Measurements from ENCODE around the gene ERC1. TPM values are rescaled to one million over a fixed set of nuclear protein-coding genes. Genes with fewer than 3 reads are reported as not detected.

The ERC1 gene
- total and polyA plus RNA-seq, 2 of the 4 experiments (the other 2 are of a cell fraction): 11.6 to 25.6 TPM

DNA sequence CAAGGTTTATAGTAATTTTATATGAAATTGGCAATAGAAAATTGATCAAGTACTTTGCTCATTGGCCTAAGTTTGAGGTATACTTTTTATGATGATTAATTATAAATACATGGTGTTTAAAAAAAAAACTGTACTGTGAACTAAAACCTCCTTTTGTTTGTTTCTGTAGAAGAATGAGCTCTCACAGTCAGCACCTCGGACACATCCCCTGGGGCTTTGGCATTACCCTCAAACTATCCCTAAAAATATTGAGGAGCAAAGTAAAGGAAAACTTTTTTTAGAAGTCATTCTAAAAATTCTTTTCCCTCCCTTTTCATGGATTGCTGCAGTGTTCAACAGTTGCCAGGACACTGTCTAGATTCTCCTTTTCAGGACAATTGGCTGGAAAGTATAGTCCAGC is 419.8 kb downstream of the ERC1 start:
- no CpG with 5 or more reads among the region's 1 CpG for WGBS, 2 experiments (ENCODE audit: extremely low coverage in 2 of 2, insufficient read length in 1 of 2)
- Histone ChIP-seq H3K14ac (replicated peaks; ENCODE audit: low read depth, low read length) (no peak overlapping the region), H3K9me3 (ENCODE audit: control insufficient read depth, insufficient read depth, low read length) (no peaks in the 10 kb centered on the region), H4K91ac (ENCODE audit: insufficient read depth, low read depth, low read length) (no peak overlapping the region), H4K20me1 (ENCODE audit: insufficient read depth, low read length) (no peaks in the 10 kb centered on the region), H2AK5ac (ENCODE audit: low read depth, low read length) (no peak overlapping the region), H3K23ac (ENCODE audit: low read depth, low read length) (no peak overlapping the region), H3K36me3 (ENCODE audit: control insufficient read depth, insufficient read depth, low read length) (peaks cover 7% of the 10 kb centered on the region), H2BK5ac (ENCODE audit: low read depth, low read length, poor library complexity, severe bottlenecking) (no peak overlapping the region), H3K79me1 (ENCODE audit: low read depth in 1 of 2, low read length in 2 of 2) (no peaks in the 10 kb centered on the region; a peak in 1 of 4 replicates), H3K4me2 (ENCODE audit: low read depth, low read length) (no peak overlapping the region), H3K56ac (ENCODE audit: extremely low read depth, insufficient read depth, low read length) (no peak overlapping the region), H2BK20ac (ENCODE audit: low read depth, low read length) (no peak overlapping the region), H3K4me3 (ENCODE audit: insufficient read depth, low read depth, low read length) (no peak overlapping the region), H3K18ac (ENCODE audit: low read depth, low read length) (no peak overlapping the region), H3K9ac (ENCODE audit: low read depth, low read length) (no peak overlapping the region), H3K4ac (ENCODE audit: low read depth, low read length) (no peak overlapping the region), H4K8ac (ENCODE audit: low read depth in 2 of 2, low read length in 2 of 2) (no peak overlapping the region), H3K27ac (ENCODE audit: insufficient read depth, low read length) (no peak overlapping the region), H3K4me1 (ENCODE audit: control insufficient read depth, insufficient read depth, low read length) (no peaks in the 10 kb centered on the region), H2AK9ac (replicated peaks; ENCODE audit: low read depth, low read length, poor library complexity) (no peak overlapping the region), H2BK15ac (ENCODE audit: low read depth, low read length) (no peak overlapping the region), H2AFZ (replicated peaks; ENCODE audit: low read length, poor library complexity) (no peak overlapping the region), H3K9me1 (ENCODE audit: insufficient read depth, low read length) (peaks cover 4% of the 10 kb centered on the region), H4K5ac (ENCODE audit: low read depth, low read length) (no peak overlapping the region), H3K27me3 (ENCODE audit: control insufficient read depth, insufficient read depth, low read length) (no peaks in the 10 kb centered on the region), H2BK120ac (ENCODE audit: low read depth, low read length) (no peak overlapping the region)
- POLR2A ChIA-PET (ENCODE audit: unreplicated experiment): no interaction called here
- in situ Hi-C loops (cut with MboI; ENCODE audit: low sequenced_read_pairs): no loop called here
- CTCF ChIA-PET: no interaction called here
- BruUV-seq (replicated peaks): no TSS peak
- TF ChIP-seq MAFK (IDR thresholded peaks at IDR 0.05; ENCODE audit: low read depth, low read length) (no peak), NFE2L2 (IDR thresholded peaks at IDR 0.05; ENCODE audit: low read depth, low read length) (no peak), SMC3 (IDR thresholded peaks at IDR 0.05; ENCODE audit: low read depth, low read length) (no peak), BHLHE40 (IDR thresholded peaks at IDR 0.05; ENCODE audit: low read depth, low read length) (no peak), MXI1 (IDR thresholded peaks at IDR 0.05; ENCODE audit: borderline replicate concordance, low read depth, low read length) (no peak), POLR2A (IDR thresholded peaks at IDR 0.05; ENCODE audit: low read depth, low read length) (no peak), MAZ (IDR thresholded peaks at IDR 0.05; ENCODE audit: borderline replicate concordance, low read depth, low read length) (no peak), RAD21 (IDR thresholded peaks at IDR 0.05; ENCODE audit: low read length) (no peak), CEBPB (IDR thresholded peaks at IDR 0.05; ENCODE audit: low read depth, low read length) (no peak), RFX5 (IDR thresholded peaks at IDR 0.05; ENCODE audit: low read depth, low read length) (no peak), RCOR1 (IDR thresholded peaks at IDR 0.05; ENCODE audit: insufficient replicate concordance, low read length) (no peak), FOS (IDR thresholded peaks at IDR 0.05; ENCODE audit: low read depth, low read length) (no peak), CHD1 (IDR thresholded peaks at IDR 0.05; ENCODE audit: low read depth, low read length) (no peak)
- TF ChIP-seq, protein P1, sequence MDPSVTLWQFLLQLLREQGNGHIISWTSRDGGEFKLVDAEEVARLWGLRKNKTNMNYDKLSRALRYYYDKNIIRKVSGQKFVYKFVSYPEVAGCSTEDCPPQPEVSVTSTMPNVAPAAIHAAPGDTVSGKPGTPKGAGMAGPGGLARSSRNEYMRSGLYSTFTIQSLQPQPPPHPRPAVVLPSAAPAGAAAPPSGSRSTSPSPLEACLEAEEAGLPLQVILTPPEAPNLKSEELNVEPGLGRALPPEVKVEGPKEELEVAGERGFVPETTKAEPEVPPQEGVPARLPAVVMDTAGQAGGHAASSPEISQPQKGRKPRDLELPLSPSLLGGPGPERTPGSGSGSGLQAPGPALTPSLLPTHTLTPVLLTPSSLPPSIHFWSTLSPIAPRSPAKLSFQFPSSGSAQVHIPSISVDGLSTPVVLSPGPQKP (IDR thresholded peaks at IDR 0.05; ENCODE audit: borderline replicate concordance, low read depth, low read length): no peak
- TF ChIP-seq, protein P2, sequence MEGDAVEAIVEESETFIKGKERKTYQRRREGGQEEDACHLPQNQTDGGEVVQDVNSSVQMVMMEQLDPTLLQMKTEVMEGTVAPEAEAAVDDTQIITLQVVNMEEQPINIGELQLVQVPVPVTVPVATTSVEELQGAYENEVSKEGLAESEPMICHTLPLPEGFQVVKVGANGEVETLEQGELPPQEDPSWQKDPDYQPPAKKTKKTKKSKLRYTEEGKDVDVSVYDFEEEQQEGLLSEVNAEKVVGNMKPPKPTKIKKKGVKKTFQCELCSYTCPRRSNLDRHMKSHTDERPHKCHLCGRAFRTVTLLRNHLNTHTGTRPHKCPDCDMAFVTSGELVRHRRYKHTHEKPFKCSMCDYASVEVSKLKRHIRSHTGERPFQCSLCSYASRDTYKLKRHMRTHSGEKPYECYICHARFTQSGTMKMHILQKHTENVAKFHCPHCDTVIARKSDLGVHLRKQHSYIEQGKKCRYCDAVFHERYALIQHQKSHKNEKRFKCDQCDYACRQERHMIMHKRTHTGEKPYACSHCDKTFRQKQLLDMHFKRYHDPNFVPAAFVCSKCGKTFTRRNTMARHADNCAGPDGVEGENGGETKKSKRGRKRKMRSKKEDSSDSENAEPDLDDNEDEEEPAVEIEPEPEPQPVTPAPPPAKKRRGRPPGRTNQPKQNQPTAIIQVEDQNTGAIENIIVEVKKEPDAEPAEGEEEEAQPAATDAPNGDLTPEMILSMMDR (conservative IDR thresholded peaks at IDR 0.05; ENCODE audit: low read depth, low read length): no peak
- TF ChIP-seq, protein P3, sequence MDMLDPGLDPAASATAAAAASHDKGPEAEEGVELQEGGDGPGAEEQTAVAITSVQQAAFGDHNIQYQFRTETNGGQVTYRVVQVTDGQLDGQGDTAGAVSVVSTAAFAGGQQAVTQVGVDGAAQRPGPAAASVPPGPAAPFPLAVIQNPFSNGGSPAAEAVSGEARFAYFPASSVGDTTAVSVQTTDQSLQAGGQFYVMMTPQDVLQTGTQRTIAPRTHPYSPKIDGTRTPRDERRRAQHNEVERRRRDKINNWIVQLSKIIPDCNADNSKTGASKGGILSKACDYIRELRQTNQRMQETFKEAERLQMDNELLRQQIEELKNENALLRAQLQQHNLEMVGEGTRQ (IDR thresholded peaks at IDR 0.05; ENCODE audit: low read depth, low read length): no peak
- no peak for ATAC-seq (ENCODE audit: low read depth)
- no peak for DNase-seq
- intact Hi-C loops (cut with micrococcal nuclease): no loop called here
- dilution Hi-C loops (cut with HindIII; ENCODE audit: low sequenced_read_pairs, unreplicated experiment): no loop called here
